ENCODE data around the gene SESN3. TPM values are rescaled to one million over a fixed set of nuclear protein-coding genes. Genes with fewer than 3 reads are reported as not detected.

SESN3 gene
- total RNA-seq, 1 donor from 2014 or later, result 19.5 TPM

DNA sequence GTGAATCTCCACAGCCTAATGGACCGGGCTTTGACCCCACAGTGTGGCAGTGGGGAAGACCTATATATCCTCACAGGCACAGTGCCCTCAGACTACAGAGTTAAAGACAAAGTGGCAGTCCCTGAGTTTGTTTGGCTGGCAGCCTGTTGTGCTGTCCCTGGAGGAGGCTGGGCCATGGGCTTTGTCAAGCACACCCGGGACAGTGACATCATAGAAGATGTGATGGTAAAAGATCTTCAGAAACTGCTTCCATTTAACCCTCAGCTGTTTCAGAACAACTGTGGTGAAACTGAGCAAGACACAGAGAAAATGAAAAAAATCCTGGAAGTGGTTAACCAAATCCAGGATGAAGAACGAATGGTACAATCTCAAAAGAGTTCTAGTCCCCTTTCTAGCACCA, 102.4 kb downstream of the SESN3 start:
- DNase-seq (ENCODE audit: low spot score), result no peak

DNA sequence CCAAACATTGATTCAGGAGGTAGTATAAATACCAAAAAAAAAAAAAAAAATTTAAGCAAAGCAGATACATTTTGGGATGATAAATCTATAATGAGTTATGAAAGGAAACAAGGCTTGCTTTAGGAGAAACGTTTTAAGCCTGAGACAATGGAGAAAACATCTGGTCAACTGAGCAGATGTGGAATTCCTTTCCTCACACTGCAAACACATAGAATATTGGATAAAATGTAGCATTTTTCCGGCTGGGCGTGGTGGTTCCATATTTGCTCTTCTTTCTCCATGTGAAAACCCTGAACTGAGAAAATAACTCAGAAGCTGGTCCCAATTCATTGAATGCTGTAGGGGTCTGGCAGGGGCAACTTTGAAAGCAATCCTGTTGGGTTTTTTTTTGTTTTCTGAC, 107.4 kb downstream of the SESN3 start:
- DNase-seq (ENCODE audit: low spot score), result no peak

DNA sequence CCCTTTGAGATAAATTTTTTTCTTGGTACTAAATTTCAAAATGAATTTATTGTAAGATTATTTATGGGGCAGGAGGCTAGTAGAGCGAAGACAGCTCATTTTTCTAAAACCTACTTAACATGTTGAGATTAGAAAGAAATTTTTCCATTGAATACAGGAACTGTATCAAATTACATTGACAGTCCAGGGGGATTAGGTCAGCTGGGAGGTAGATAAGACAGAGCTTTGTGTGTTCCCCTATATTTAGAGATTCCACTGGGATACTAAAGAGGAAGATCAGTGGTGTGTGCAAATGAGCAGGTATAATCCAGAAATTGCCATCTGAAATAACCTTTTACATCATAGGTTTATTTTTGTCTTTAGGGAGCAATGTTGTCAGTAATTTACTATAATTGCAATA, 109.3 kb downstream of the SESN3 start:
- no peak for DNase-seq (ENCODE audit: low spot score)

DNA sequence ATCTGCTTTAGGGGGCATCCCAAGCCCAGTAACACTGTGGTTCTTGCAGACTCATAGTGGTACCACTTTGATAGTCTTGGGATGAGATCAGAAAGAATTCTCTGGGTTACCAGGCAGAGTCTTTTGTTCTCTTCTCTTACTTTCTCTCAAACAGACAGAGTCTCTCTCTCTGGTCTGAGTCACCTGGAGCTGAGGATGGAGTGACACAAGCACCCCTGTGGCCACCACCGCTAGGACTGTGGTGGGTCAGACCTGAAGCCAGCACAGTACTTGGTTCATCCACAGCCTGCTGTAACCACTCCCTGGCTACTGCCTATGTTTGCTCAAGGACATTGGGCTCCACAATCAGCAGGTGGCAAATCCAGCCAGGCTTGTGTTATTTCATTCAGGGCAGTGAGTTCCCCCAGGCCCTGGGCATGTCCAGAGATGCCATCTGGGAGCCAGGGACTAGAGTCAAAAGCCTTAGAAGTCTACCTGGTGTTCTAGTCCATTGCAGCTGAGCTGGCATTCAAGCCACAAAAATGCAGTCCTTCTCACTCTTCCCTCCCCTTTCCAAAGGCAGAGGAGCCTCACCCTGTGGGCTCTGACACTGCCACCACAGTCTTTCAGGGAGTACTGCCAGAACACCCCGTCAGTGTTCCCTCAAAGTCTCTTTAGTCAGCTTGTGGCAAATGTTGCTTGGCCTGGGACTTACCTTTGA, 111.5 kb downstream of the SESN3 start:
- no peak for DNase-seq (ENCODE audit: low spot score)

DNA sequence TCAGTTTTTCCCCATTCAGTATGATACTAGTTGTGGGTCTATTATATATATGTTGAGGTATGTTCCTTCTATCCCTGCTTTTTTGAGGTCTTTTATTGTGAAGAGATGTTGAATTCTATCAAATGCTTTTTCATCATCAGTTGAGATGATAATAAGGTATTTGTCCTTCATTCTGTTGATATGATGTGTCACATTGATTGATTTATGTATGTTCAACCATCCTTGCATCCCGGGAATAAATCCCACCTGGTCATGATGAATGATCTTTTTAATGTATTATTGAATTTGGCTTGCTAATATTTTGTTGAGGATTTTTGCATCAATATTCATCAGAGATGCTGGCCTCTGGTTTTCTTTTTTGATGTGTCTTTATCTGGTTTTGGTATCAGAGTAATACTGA, 115.4 kb downstream of the SESN3 start:
- DNase-seq (ENCODE audit: low spot score), result no peak

Other genes starting within 250 kb of the SESN3 start
- gene KDM4E, start 205.9 kb downstream of the SESN3 start, total RNA-seq, result not detected
- gene KDM4F, start 181.8 kb downstream of the SESN3 start, total RNA-seq, result not detected
- 32.7 TPM for gene SRSF8, start 164.3 kb downstream of the SESN3 start, total RNA-seq
- 16.8 TPM for gene ENDOD1, start 141.4 kb downstream of the SESN3 start, total RNA-seq

Measured in mesenteric fat pad (tissue), 1 donor.